HEK293T (cell line): ENCODE data around the gene HOXB5.

Experiments used
- ELF4 ChIP-seq: fragments of 450-650 bp; IDR thresholded peaks from 2 replicates; pipeline ENCODE4 v1.6.1; 2017; ENCODE audit warnings: antibody characterized with exemption
- L3MBTL2 ChIP-seq: fragments of 450-650 bp; conservative IDR thresholded peaks from 2 replicates; pipeline ENCODE4 v1.6.1; 2016; ENCODE audit warnings: mild to moderate bottlenecking

DNA sequence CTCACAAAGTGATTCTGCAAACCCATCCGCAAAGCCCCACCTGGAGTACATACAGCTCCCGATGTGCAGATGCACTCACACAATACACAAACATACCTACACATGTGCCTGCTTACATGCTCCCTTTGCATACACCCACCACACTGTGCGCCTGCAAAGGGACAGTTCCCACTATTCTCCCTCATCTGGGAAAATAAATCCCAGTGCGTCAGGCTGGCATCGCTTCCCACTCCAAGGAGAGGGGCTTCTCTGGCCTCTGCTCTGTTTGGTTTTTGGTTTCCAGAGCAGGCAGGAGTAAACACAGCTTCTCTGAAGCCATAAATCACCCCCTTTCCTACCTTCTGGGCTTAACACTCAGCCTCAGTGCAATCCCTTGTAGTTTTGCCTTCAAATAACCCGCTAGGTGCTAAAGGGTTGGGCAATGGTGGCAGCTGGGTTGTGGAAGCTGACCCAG is 30.2 kb downstream of the HOXB5 start:
- TF ChIP-seq ELF4 (no peak), L3MBTL2 (no peak)
